ENCODE measurements around the gene ATP8A2.
"Not testable (repeated sequence)": the region's sequence is repeated elsewhere in the genome, so short reads cannot be mapped to it uniquely, and the experiment has no call there.

The ATP8A2 gene

GRCh38 chr13:25538276-25538675 lies 166.5 kb downstream of the ATP8A2 start:
- no peaks in the 10 kb centered on the region for H3K36me3 ChIP-seq (ENCODE audit: control insufficient read depth, insufficient read depth, low read length)

GRCh38 chr13:25541434-25542123 lies 169.8 kb downstream of the ATP8A2 start:
- no peak overlapping the region for H3K4me3 ChIP-seq (ENCODE audit: low read depth, low read length)
- no peaks in the 10 kb centered on the region for H3K9me3 ChIP-seq (ENCODE audit: control insufficient read depth, insufficient read depth, low read length)
- H3K36me3 ChIP-seq (ENCODE audit: control insufficient read depth, insufficient read depth, low read length): no peaks in the 10 kb centered on the region
- no peaks in the 10 kb centered on the region for H3K27me3 ChIP-seq (ENCODE audit: control insufficient read depth, insufficient read depth, low read length)
- H3K9ac ChIP-seq (ENCODE audit: low read depth, low read length): no peak overlapping the region
- H3K4me1 ChIP-seq (ENCODE audit: control insufficient read depth, insufficient read depth, low read length): no peaks in the 10 kb centered on the region
- no peak overlapping the region for H3K27ac ChIP-seq (ENCODE audit: low read depth, low read length)

More at GRCh38 chr13:25538276-25538675, 166.5 kb downstream of the ATP8A2 start:
- H3K27me3 ChIP-seq (ENCODE audit: control insufficient read depth, insufficient read depth, low read length): no peaks in the 10 kb centered on the region
- no peaks in the 10 kb centered on the region for H3K4me1 ChIP-seq (ENCODE audit: control insufficient read depth, insufficient read depth, low read length)
- H3K9me3 ChIP-seq (ENCODE audit: control insufficient read depth, insufficient read depth, low read length): no peaks in the 10 kb centered on the region
- H3K9ac ChIP-seq (ENCODE audit: low read depth, low read length): no peak overlapping the region
- H3K4me3 ChIP-seq (ENCODE audit: low read depth, low read length): no peak overlapping the region
- no peak overlapping the region for H3K27ac ChIP-seq (ENCODE audit: low read depth, low read length)

- H3K36me3 ChIP-seq (ENCODE audit: control insufficient read depth, insufficient read depth, low read length); H3K4me3 ChIP-seq (ENCODE audit: low read depth, low read length); H3K9me3 ChIP-seq (ENCODE audit: control insufficient read depth, insufficient read depth, low read length); H3K4me1 ChIP-seq (ENCODE audit: control insufficient read depth, insufficient read depth, low read length); H3K27ac ChIP-seq (ENCODE audit: low read depth, low read length); H3K9ac ChIP-seq (ENCODE audit: low read depth, low read length); H3K27me3 ChIP-seq (ENCODE audit: control insufficient read depth, insufficient read depth, low read length): not testable (repeated sequence)
Measured at GRCh38 chr13:25548991-25549390, 177.2 kb downstream of the ATP8A2 start.

- no peaks in the 10 kb centered on the region for H3K4me1 ChIP-seq (ENCODE audit: control insufficient read depth, insufficient read depth, low read length)
- H3K27me3 ChIP-seq (ENCODE audit: control insufficient read depth, insufficient read depth, low read length): no peaks in the 10 kb centered on the region
- no peak overlapping the region for H3K4me3 ChIP-seq (ENCODE audit: low read depth, low read length)
- no peak overlapping the region for H3K27ac ChIP-seq (ENCODE audit: low read depth, low read length)
- no peaks in the 10 kb centered on the region for H3K36me3 ChIP-seq (ENCODE audit: control insufficient read depth, insufficient read depth, low read length)
- no peak overlapping the region for H3K9ac ChIP-seq (ENCODE audit: low read depth, low read length)
- H3K9me3 ChIP-seq (ENCODE audit: control insufficient read depth, insufficient read depth, low read length): no peaks in the 10 kb centered on the region
Measured at GRCh38 chr13:25561812-25562211, 190.0 kb downstream of the ATP8A2 start.

GRCh38 chr13:25570185-25570584 lies 198.4 kb downstream of the ATP8A2 start:
- H3K9me3 ChIP-seq (ENCODE audit: control insufficient read depth, insufficient read depth, low read length): no peaks in the 10 kb centered on the region
- no peaks in the 10 kb centered on the region for H3K27me3 ChIP-seq (ENCODE audit: control insufficient read depth, insufficient read depth, low read length)
- no peak overlapping the region for H3K4me3 ChIP-seq (ENCODE audit: low read depth, low read length)
- H3K9ac ChIP-seq (ENCODE audit: low read depth, low read length): no peak overlapping the region
- H3K36me3 ChIP-seq (ENCODE audit: control insufficient read depth, insufficient read depth, low read length): no peaks in the 10 kb centered on the region
- no peak overlapping the region for H3K27ac ChIP-seq (ENCODE audit: low read depth, low read length)
- H3K4me1 ChIP-seq (ENCODE audit: control insufficient read depth, insufficient read depth, low read length): 0 out of 2 replicates have a peak, but pooled peaks cover 2% of the 10 kb centered on the region

- H3K27ac ChIP-seq (ENCODE audit: low read depth, low read length): no peak overlapping the region
- H3K9me3 ChIP-seq (ENCODE audit: control insufficient read depth, insufficient read depth, low read length): no peaks in the 10 kb centered on the region
- no peaks in the 10 kb centered on the region for H3K36me3 ChIP-seq (ENCODE audit: control insufficient read depth, insufficient read depth, low read length)
- no peaks in the 10 kb centered on the region for H3K27me3 ChIP-seq (ENCODE audit: control insufficient read depth, insufficient read depth, low read length)
- no peak overlapping the region for H3K4me3 ChIP-seq (ENCODE audit: low read depth, low read length)
- H3K9ac ChIP-seq (ENCODE audit: low read depth, low read length): no peak overlapping the region
- H3K4me1 ChIP-seq (ENCODE audit: control insufficient read depth, insufficient read depth, low read length): 0 out of 2 replicates have a peak, but pooled peaks cover 2% of the 10 kb centered on the region
Measured at GRCh38 chr13:25571237-25571636, 199.5 kb downstream of the ATP8A2 start.

- not testable (repeated sequence) for H3K9me3 ChIP-seq (ENCODE audit: control insufficient read depth, insufficient read depth, low read length); H3K36me3 ChIP-seq (ENCODE audit: control insufficient read depth, insufficient read depth, low read length); H3K4me3 ChIP-seq (ENCODE audit: low read depth, low read length); H3K27ac ChIP-seq (ENCODE audit: low read depth, low read length); H3K4me1 ChIP-seq (ENCODE audit: control insufficient read depth, insufficient read depth, low read length); H3K9ac ChIP-seq (ENCODE audit: low read depth, low read length); H3K27me3 ChIP-seq (ENCODE audit: control insufficient read depth, insufficient read depth, low read length)
Measured at GRCh38 chr13:25572171-25572570, 200.4 kb downstream of the ATP8A2 start.

GRCh38 chr13:25574437-25575411 lies 202.9 kb downstream of the ATP8A2 start:
- Histone ChIP-seq H3K4me1 (ENCODE audit: control insufficient read depth, insufficient read depth, low read length) (0 out of 2 replicates have a peak, but pooled peaks cover 2% of the 10 kb centered on the region), H3K9ac (ENCODE audit: low read depth, low read length) (no peak overlapping the region), H3K4me3 (ENCODE audit: low read depth, low read length) (no peak overlapping the region), H3K27ac (ENCODE audit: low read depth, low read length) (no peak overlapping the region), H3K27me3 (ENCODE audit: control insufficient read depth, insufficient read depth, low read length) (no peaks in the 10 kb centered on the region), H3K36me3 (ENCODE audit: control insufficient read depth, insufficient read depth, low read length) (no peaks in the 10 kb centered on the region), H3K9me3 (ENCODE audit: control insufficient read depth, insufficient read depth, low read length) (no peaks in the 10 kb centered on the region)

GRCh38 chr13:25575562-25575961 lies 203.8 kb downstream of the ATP8A2 start:
- Histone ChIP-seq H3K9me3 (ENCODE audit: control insufficient read depth, insufficient read depth, low read length) (no peaks in the 10 kb centered on the region), H3K27me3 (ENCODE audit: control insufficient read depth, insufficient read depth, low read length) (no peaks in the 10 kb centered on the region), H3K9ac (ENCODE audit: low read depth, low read length) (no peak overlapping the region), H3K36me3 (ENCODE audit: control insufficient read depth, insufficient read depth, low read length) (no peaks in the 10 kb centered on the region), H3K4me3 (ENCODE audit: low read depth, low read length) (no peak overlapping the region), H3K4me1 (ENCODE audit: control insufficient read depth, insufficient read depth, low read length) (0 out of 2 replicates have a peak, but pooled peaks cover 2% of the 10 kb centered on the region), H3K27ac (ENCODE audit: low read depth, low read length) (no peak overlapping the region)

GRCh38 chr13:25578526-25578925 lies 206.8 kb downstream of the ATP8A2 start:
- H3K27me3 ChIP-seq (ENCODE audit: control insufficient read depth, insufficient read depth, low read length): no peaks in the 10 kb centered on the region

GRCh38 chr13:25579221-25579620 lies 207.4 kb downstream of the ATP8A2 start:
- Histone ChIP-seq H3K36me3 (ENCODE audit: control insufficient read depth, insufficient read depth, low read length) (no peaks in the 10 kb centered on the region), H3K27me3 (ENCODE audit: control insufficient read depth, insufficient read depth, low read length) (no peaks in the 10 kb centered on the region), H3K4me1 (ENCODE audit: control insufficient read depth, insufficient read depth, low read length) (0 out of 2 replicates have a peak, but pooled peaks cover 2% of the 10 kb centered on the region), H3K27ac (ENCODE audit: low read depth, low read length) (no peak overlapping the region), H3K4me3 (ENCODE audit: low read depth, low read length) (no peak overlapping the region), H3K9me3 (ENCODE audit: control insufficient read depth, insufficient read depth, low read length) (no peaks in the 10 kb centered on the region), H3K9ac (ENCODE audit: low read depth, low read length) (no peak overlapping the region)

More at GRCh38 chr13:25578526-25578925, 206.8 kb downstream of the ATP8A2 start:
- Histone ChIP-seq H3K9me3 (ENCODE audit: control insufficient read depth, insufficient read depth, low read length) (no peaks in the 10 kb centered on the region), H3K36me3 (ENCODE audit: control insufficient read depth, insufficient read depth, low read length) (no peaks in the 10 kb centered on the region), H3K4me1 (ENCODE audit: control insufficient read depth, insufficient read depth, low read length) (0 out of 2 replicates have a peak, but pooled peaks cover 2% of the 10 kb centered on the region), H3K9ac (ENCODE audit: low read depth, low read length) (no peak overlapping the region), H3K27ac (ENCODE audit: low read depth, low read length) (no peak overlapping the region), H3K4me3 (ENCODE audit: low read depth, low read length) (no peak overlapping the region)
